WTC11 (cell line): ENCODE results near the gene SAMD10. TPM values are rescaled to one million over a fixed set of nuclear protein-coding genes. Genes with fewer than 3 reads are reported as not detected.
A peak's percentile ranks its signal among the peaks of the same experiment; 100 is the strongest.

Experiments
- ATAC-seq: fragments of 200-7000 bp; cut with Tn5 transposase; 2 replicates; pipeline ENCODE4 v1.10.0; 2021; ENCODE audit warnings: mild to moderate bottlenecking, moderate library complexity
- CTCF ChIA-PET: fragments of 300-600 bp; sonication (Branson Sonifier 250); formaldehyde crosslinking; loops from one replicate; lab custom pipeline; 2021; ENCODE audit warnings: antibody characterized with exemption; lab: Charles Lee
- POLR2A ChIA-PET: fragments of 350-600 bp; sonication (Branson Sonifier 250); formaldehyde crosslinking; loops from one replicate; lab custom pipeline; 2021; ENCODE audit warnings: antibody characterized with exemption; lab: Charles Lee
- DNase-seq: peaks from one replicate; pipeline ENCODE4 v3.0.0; 2021; ENCODE audit warnings: low spot score
- H3K27ac Mint-ChIP-seq: 2 replicates; pipeline ENCODE4 v1.8.0; 2021; ENCODE audit warnings: mixed read lengths
- H3K27me3 Mint-ChIP-seq: 2 replicates; pipeline ENCODE4 v1.8.0; 2021; ENCODE audit warnings: low read depth, mild to moderate bottlenecking, moderate library complexity, mixed read lengths
- H3K36me3 Mint-ChIP-seq: 2 replicates; pipeline ENCODE4 v1.8.0; 2021; ENCODE audit warnings: mixed read lengths
- H3K4me1 Mint-ChIP-seq: 2 replicates; pipeline ENCODE4 v1.8.0; 2022; ENCODE audit warnings: mixed read lengths
- H3K4me3 Mint-ChIP-seq: 2 replicates; pipeline ENCODE4 v1.8.0; 2021; ENCODE audit warnings: mild to moderate bottlenecking, moderate library complexity, mixed read lengths
- H3K9me3 Mint-ChIP-seq: 2 replicates; pipeline ENCODE4 v1.8.0; 2021; ENCODE audit warnings: mixed read lengths
- CREB1 ChIP-seq: sonication (generic); formaldehyde crosslinking; IDR thresholded peaks from 2 replicates; pipeline ENCODE4 v1.8.0; 2023; ENCODE audit warnings: mild to moderate bottlenecking, missing genetic modification reagents
- CTCF ChIP-seq: fragments of 200-600 bp; IDR thresholded peaks from 2 replicates; pipeline ENCODE4 v1.8.0; 2022; ENCODE audit warnings: antibody characterized with exemption
- ERG ChIP-seq: fragments of 250-450 bp; sonication (Bioruptor Pico); IDR thresholded peaks from 2 replicates; pipeline ENCODE4 v1.8.0; 2021; ENCODE audit warnings: mild to moderate bottlenecking
- FOXJ3 ChIP-seq: sonication (generic); formaldehyde crosslinking; IDR thresholded peaks from 2 replicates; pipeline ENCODE4 v1.9.0; 2021; ENCODE audit warnings: missing genetic modification reagents, mild to moderate bottlenecking, borderline replicate concordance
- MYBL2 ChIP-seq: sonication (generic); formaldehyde crosslinking; IDR thresholded peaks from 2 replicates; pipeline ENCODE4 v1.8.1; 2023; ENCODE audit warnings: mild to moderate bottlenecking, moderate library complexity, missing genetic modification reagents
- NFYB ChIP-seq: sonication (generic); formaldehyde crosslinking; conservative IDR thresholded peaks from 2 replicates; pipeline ENCODE4 v1.8.0; 2022; ENCODE audit warnings: low read depth, missing genetic modification reagents
- NR3C1 ChIP-seq: sonication (generic); formaldehyde crosslinking; conservative IDR thresholded peaks from 2 replicates; pipeline ENCODE4 v1.8.1; 2023; ENCODE audit warnings: low read depth, mild to moderate bottlenecking, missing genetic modification reagents
- OVOL2 ChIP-seq: fragments of 250-450 bp; sonication (Bioruptor Pico); IDR thresholded peaks from 2 replicates; pipeline ENCODE4 v1.9.0; 2021; ENCODE audit warnings: mild to moderate bottlenecking, borderline replicate concordance
- SOX15 ChIP-seq: fragments of 250-450 bp; sonication (Bioruptor Pico); IDR thresholded peaks from 2 replicates; pipeline ENCODE4 v1.9.0; 2021; ENCODE audit warnings: mild to moderate bottlenecking
- TP53 ChIP-seq: sonication (generic); formaldehyde crosslinking; IDR thresholded peaks from 2 replicates; pipeline ENCODE4 v1.8.1; 2023; ENCODE audit warnings: mild to moderate bottlenecking, missing genetic modification reagents
- ZNF121 ChIP-seq: sonication (generic); formaldehyde crosslinking; IDR thresholded peaks from 2 replicates; pipeline ENCODE4 v1.8.0; 2023; ENCODE audit warnings: missing genetic modification reagents
- ZNF138 ChIP-seq: sonication (generic); formaldehyde crosslinking; conservative IDR thresholded peaks from 2 replicates; pipeline ENCODE4 v1.8.1; 2022; ENCODE audit warnings: mild to moderate bottlenecking, moderate library complexity, missing genetic modification reagents
- ZNF281 ChIP-seq: sonication (generic); formaldehyde crosslinking; IDR thresholded peaks from 2 replicates; pipeline ENCODE4 v1.8.0; 2023; ENCODE audit warnings: mild to moderate bottlenecking, missing genetic modification reagents
- ZNF317 ChIP-seq: sonication (generic); formaldehyde crosslinking; IDR thresholded peaks from 2 replicates; pipeline ENCODE4 v1.8.1; 2023; ENCODE audit warnings: low read depth, mild to moderate bottlenecking, moderate library complexity, missing genetic modification reagents, borderline replicate concordance
- ZNF396 ChIP-seq: fragments of 250-450 bp; sonication (Bioruptor Pico); IDR thresholded peaks from 2 replicates; pipeline ENCODE4 v1.8.0; 2021; ENCODE audit warnings: mild to moderate bottlenecking, moderate library complexity, borderline replicate concordance
- ZNF423 ChIP-seq: fragments of 250-450 bp; sonication (Bioruptor Pico); IDR thresholded peaks from 2 replicates; pipeline ENCODE4 v2.1.2; 2022; ENCODE audit warnings: mild to moderate bottlenecking, moderate library complexity
- total RNA-seq: library from RNA; stranded (reverse); gene quantifications from 3 replicates; pipeline ENCODE4 v1.2.3, GENCODE V29; 2021
- TF ChIP-seq, protein P1 (sequence below): sonication (generic); formaldehyde crosslinking; IDR thresholded peaks from 2 replicates; pipeline ENCODE4 v1.8.1; 2022; ENCODE audit warnings: mild to moderate bottlenecking, moderate library complexity, missing genetic modification reagents
- TF ChIP-seq, protein P2 (sequence below): sonication (generic); formaldehyde crosslinking; IDR thresholded peaks from 2 replicates; pipeline ENCODE4 v1.8.1; 2023; ENCODE audit warnings: mild to moderate bottlenecking, missing genetic modification reagents
- TF ChIP-seq, protein P3 (sequence below): sonication (generic); formaldehyde crosslinking; IDR thresholded peaks from 2 replicates; pipeline ENCODE4 v1.8.1; 2023; ENCODE audit warnings: mild to moderate bottlenecking, moderate library complexity, missing genetic modification reagents

The SAMD10 gene
- total RNA-seq, 1 experiment from 2014 or later: 6.2 TPM

GRCh38 chr20:63955827-63956663 is 23.4 kb downstream of the SAMD10 start, which contains the start of gene UCKL1 (continued):
- TF ChIP-seq, protein P1, sequence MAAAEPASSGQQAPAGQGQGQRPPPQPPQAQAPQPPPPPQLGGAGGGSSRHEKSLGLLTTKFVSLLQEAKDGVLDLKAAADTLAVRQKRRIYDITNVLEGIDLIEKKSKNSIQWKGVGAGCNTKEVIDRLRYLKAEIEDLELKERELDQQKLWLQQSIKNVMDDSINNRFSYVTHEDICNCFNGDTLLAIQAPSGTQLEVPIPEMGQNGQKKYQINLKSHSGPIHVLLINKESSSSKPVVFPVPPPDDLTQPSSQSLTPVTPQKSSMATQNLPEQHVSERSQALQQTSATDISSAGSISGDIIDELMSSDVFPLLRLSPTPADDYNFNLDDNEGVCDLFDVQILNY (CRISPR knock-in tag): peak; percentile 83; the same call in 1 of the 2 replicates
- TF ChIP-seq ZNF121 (CRISPR knock-in tag) (no peak), CTCF (no peak), NFYB (CRISPR knock-in tag) (0 out of 2 replicates have a peak, but pooled peaks have one; percentile 47), FOXJ3 (no peak), NR3C1 (no peak), TP53 (CRISPR knock-in tag) (0 out of 2 replicates have a peak, but pooled peaks have one; percentile 63), ERG (no peak), ZNF317 (CRISPR knock-in tag) (no peak; the same call in 1 of the 2 replicates), CREB1 (no peak), ZNF138 (0 out of 2 replicates have a peak, but pooled peaks have one; percentile 15), MYBL2 (CRISPR knock-in tag) (peak; percentile 71; the same call in 1 of the 2 replicates), SOX15 (CRISPR knock-in tag) (no peak), OVOL2 (CRISPR knock-in tag) (no peak)
- TF ChIP-seq, protein P2, sequence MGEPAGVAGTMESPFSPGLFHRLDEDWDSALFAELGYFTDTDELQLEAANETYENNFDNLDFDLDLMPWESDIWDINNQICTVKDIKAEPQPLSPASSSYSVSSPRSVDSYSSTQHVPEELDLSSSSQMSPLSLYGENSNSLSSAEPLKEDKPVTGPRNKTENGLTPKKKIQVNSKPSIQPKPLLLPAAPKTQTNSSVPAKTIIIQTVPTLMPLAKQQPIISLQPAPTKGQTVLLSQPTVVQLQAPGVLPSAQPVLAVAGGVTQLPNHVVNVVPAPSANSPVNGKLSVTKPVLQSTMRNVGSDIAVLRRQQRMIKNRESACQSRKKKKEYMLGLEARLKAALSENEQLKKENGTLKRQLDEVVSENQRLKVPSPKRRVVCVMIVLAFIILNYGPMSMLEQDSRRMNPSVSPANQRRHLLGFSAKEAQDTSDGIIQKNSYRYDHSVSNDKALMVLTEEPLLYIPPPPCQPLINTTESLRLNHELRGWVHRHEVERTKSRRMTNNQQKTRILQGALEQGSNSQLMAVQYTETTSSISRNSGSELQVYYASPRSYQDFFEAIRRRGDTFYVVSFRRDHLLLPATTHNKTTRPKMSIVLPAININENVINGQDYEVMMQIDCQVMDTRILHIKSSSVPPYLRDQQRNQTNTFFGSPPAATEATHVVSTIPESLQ (CRISPR knock-in tag): no peak

GRCh38 chr20:63955281-63955826 is 24.1 kb downstream of the SAMD10 start:
- DNase-seq: peak; percentile 32

More at GRCh38 chr20:63955281-63955826, 24.1 kb downstream of the SAMD10 start:
- H3K4me1 Mint-ChIP-seq: peaks cover 20% of the 10 kb centered on the region
- no peak for ATAC-seq
- POLR2A ChIA-PET: interaction anchor here (0.7 kb wide), 1 partner anchor 115 kb away, joined by 3 read pairs; no protein-coding TSS in a partner anchor
- no peaks in the 10 kb centered on the region for H3K9me3 Mint-ChIP-seq
- no peak for TF ChIP-seq FOXJ3
- TF ChIP-seq, protein P3, sequence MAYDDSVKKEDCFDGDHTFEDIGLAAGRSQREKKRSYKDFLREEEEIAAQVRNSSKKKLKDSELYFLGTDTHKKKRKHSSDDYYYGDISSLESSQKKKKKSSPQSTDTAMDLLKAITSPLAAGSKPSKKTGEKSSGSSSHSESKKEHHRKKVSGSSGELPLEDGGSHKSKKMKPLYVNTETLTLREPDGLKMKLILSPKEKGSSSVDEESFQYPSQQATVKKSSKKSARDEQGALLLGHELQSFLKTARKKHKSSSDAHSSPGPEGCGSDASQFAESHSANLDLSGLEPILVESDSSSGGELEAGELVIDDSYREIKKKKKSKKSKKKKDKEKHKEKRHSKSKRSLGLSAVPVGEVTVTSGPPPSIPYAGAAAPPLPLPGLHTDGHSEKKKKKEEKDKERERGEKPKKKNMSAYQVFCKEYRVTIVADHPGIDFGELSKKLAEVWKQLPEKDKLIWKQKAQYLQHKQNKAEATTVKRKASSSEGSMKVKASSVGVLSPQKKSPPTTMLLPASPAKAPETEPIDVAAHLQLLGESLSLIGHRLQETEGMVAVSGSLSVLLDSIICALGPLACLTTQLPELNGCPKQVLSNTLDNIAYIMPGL (CRISPR knock-in tag): no peak
- TF ChIP-seq ZNF396: no peak
- TF ChIP-seq ZNF281: 0 out of 2 replicates have a peak, but pooled peaks have one; percentile 17
- no peak for TF ChIP-seq ZNF423
- no peak for TF ChIP-seq ZNF138
- CTCF ChIA-PET: interaction anchor here (0.6 to 5.0 kb wide), 9 partner anchors 18 to 417 kb away, joined by 3 to 54 read pairs (median 5); partner anchors contain the start of genes PRPF6 and SAMD10
- peak overlapping the region; percentile 79 for H3K4me3 Mint-ChIP-seq
- H3K27ac Mint-ChIP-seq: no peak overlapping the region
- no peaks in the 10 kb centered on the region; the same call in none of the 2 replicates for H3K36me3 Mint-ChIP-seq
- H3K27me3 Mint-ChIP-seq: no peaks in the 10 kb centered on the region
